Kasumi-1 (cell line): ENCODE results near the gene ARL3.
"Not testable (repeated sequence)": the region's sequence is repeated elsewhere in the genome, so short reads cannot be mapped to it uniquely, and the experiment has no call there.

Experiments
- DNase-seq, 2 experiments: peaks; one replicate each; lab custom pipeline; 2025; lab: John Stamatoyannopoulos, UW

ARL3 gene

DNA sequence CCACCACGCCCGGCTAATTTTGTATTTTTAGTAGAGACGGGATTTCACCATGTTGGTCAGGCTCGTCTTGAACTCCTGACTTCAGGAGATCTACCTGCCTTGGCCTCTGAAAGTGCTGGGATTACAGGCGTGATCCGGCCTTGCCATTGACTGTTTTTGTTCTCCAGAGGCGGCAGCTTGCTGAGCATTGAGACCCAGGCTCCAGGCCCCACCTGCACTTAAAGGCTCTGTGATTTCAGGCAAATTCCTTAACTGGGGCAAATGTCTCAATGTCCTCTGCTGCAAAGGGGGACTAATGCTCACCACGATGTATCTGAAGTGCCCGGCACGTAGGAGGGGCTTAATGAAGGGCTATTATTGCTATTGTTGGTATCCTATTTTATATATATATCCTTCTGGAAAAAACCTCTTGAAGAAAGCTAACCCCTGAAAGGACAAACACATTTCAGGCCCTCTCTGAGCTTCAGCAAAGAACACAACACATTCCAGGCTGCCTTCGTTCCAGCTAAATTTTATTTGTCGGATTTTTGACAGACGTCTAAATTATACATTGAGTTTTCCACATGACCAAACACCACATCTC is 40.9 kb downstream of the ARL3 start:
- DNase-seq: no peak

GRCh38 chr10:102670871-102671434 is 43.2 kb downstream of the ARL3 start:
- DNase-seq: no peak

- no peak for DNase-seq
Observed at GRCh38 chr10:102670065-102670670, 44.0 kb downstream of the ARL3 start.

GRCh38 chr10:102669206-102670064 is 44.8 kb downstream of the ARL3 start:
- peak in 1 of 2 experiments; percentile 23 for DNase-seq

- DNase-seq: no peak
Observed at GRCh38 chr10:102668326-102669107, 45.7 kb downstream of the ARL3 start.

GRCh38 chr10:102667411-102667810 is 46.8 kb downstream of the ARL3 start:
- DNase-seq: not testable (repeated sequence)

DNA sequence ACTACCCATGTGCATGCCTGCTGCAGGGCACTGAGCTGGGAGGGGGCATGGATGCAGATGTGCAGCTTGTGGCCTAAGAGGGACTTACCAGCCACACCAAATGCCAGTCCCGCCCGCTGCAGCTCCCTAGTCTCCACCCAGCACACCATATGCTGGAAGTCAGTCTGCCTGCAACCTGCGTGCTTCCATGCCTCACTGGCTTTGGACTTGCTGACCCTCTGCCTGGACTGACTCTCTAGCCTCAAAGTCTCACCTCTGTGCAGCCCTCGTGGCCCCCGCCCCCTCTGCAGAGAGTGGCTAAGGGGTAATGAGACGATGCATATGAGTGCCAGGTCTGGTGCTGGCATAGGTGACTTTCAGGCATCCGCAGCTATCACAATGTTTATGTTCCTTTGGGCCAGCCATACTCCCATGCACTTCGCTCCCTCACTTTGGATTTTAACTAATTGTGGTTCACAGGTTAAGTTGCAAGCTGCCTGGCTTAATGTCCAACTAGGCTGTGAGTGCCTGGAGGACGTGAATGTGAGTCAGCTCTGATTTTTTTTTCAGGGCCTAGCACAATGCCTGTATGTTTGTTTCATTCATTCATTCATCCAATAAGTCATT is 48.2 kb downstream of the ARL3 start:
- no peak for DNase-seq

- DNase-seq: peak in 1 of 2 experiments; percentile 55
Observed at GRCh38 chr10:102661658-102662028, 52.6 kb downstream of the ARL3 start.

DNA sequence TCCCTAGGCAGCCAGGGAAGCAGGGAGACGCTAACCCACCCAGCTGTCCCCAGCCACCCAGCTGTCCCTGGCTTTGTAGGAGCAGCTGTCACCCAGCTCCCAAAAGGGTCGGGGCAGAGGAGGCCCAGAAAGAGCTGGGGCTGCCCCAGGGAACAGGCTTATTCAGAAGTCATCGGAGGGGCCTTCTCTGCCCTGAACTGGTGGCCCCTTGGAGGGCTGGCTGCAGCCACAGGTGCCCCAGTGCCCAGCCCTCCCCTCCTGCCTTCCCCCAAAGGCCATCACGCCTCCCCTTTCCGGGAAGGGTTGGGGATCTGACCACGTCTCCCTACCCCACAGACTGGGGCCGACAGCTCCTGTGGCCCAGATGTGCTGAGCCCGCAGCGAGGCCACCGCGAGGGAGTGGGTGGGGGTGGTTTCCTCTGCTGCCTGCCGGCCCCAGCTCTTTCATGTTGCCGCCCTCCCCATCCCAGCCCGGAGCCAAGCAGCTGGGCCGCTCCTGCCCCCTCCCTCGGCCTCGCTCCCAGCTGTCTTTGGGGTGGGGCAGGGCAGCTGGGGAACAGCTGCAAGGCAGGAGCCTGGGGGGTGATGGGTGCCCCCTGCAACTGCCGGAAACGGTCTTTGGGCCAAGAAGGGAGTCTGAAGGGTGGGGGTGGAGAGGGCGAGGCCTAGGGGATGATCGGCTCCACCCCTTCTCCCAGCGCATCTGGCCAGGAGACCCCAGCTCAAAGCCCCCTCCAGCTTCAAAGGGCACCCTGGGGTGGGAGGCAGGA is 53.1 kb downstream of the ARL3 start:
- peak; percentile 70 to 86 for DNase-seq

DNA sequence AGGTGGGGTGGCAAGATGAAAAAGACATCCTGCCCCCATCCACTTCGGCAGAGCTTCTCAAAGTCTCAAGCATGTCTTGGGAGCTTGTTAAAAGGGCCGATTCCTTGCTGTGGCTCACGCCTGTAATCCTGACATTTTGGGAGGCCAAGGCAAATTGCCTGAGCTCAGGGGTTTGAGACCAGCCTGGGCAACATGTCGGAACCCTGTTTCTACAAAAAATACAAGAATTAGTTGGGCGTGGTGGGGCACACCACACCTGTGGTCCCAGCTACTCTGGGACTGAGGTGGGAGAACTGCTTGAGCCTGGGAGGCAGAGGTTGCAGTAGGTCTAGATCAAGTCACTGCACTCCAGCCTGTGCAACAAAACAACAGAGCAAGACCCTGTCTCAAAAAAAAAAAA is 55.4 kb downstream of the ARL3 start:
- no peak for DNase-seq

DNA sequence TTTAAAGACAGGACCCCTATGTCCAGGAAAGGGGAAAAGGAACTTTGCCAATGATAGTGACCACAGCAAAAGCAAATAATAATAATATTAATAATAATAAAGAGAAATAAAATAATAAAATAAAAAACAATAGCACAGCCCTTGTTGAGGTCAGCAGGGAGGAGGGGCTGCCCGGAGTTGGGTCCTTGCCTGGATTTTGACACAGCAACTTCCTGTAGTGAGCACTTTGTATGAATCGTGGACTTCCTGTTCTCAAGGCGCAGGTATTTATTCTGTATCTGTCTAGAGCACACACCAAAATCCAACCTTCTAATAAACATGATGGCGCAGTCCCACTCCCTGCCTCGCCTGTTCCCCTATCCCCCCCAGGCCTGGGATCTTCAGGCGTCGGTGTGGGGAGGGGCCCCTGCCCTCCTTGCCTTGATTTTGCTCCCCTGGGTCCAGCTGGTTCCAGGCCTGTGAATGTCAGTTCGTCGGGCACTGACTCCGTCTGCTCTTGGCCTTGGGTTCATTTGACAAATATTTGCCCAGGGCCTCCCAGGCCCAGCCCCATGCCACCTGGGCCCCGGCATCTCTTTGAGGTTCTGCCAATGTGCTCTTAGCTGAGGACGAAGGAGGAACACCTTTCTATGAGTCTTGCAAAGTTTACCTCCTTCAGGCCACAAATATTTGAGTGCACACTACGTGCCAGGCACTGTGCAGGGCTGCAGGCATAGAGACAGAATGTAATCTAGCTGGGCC is 56.0 kb downstream of the ARL3 start:
- no peak for DNase-seq

GRCh38 chr10:102657451-102657850 is 56.7 kb downstream of the ARL3 start:
- DNase-seq: no peak

- no peak for DNase-seq
Observed at GRCh38 chr10:102656791-102657371, 57.3 kb downstream of the ARL3 start.

- DNase-seq: no peak
Observed at GRCh38 chr10:102656026-102656425, 58.2 kb downstream of the ARL3 start.

- DNase-seq: no peak
Observed at GRCh38 chr10:102654969-102655368, 59.2 kb downstream of the ARL3 start.

GRCh38 chr10:102654566-102654965 is 59.6 kb downstream of the ARL3 start:
- DNase-seq: no peak

DNA sequence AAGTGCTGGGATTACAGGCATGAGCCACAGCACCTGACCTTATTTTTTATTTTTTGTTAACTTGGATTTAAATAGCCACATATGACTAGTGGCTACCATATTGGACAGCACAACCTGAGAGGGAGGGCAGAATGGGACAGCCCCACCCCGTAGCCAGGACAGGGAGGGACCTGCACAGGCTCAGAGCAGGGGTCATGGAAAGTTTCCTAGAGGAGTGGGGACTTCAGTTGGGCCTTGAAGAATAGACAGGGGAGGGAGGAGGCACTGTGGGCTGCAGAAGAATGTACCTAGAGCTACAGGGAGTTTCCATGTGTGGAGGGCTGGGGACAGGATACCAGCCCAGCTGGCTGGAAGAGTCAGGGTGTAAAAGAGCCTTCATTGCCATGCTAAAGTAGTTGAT is 61.1 kb downstream of the ARL3 start:
- no peak for DNase-seq

DNA sequence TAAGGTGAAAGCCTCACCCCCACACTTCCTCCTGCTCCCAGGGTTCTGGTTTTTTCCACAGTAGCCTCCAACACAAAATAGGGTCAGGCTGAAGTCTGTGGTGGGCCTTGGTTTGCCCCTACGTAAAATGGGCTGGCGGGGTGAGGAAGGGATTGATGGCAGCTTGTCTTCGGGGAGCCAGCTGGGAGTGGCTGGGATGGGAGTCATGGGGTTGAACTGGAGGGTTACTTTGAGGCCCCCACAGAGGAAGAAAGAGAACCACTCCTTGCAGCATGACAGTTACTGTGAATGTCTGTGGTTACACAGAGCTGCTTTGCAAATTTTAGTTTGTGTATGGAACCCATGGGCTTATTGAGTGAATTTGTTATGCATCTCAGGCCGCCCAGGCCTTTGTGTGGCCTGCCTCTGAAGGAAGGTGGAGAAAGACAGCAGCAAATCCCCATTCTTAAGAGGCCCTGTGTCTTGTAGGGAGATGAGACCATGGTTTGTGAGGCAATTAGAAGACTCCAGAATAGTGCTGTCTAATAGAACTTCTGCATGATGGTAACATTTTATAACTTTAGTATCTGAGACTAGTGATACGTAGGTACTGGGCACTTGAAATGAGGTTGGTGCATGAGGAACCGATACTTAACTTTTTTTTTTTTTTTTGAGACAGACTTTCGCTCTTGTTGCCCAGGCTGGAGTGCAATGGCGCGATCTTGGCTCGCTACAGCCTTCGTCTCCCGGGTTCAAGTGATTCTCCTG is 61.9 kb downstream of the ARL3 start:
- DNase-seq: peak; percentile 62 to 63
